NCI-H748 (cell line): ENCODE measurements around the gene IMMP2L.
"Not testable (repeated sequence)": the region's sequence is repeated elsewhere in the genome, so short reads cannot be mapped to it uniquely, and the experiment has no call there.

Source experiments
- DNase-seq: peaks from one replicate; lab custom pipeline; 2025; ENCODE audit not compliant: unreplicated experiment; lab: John Stamatoyannopoulos, UW

The IMMP2L gene

DNA sequence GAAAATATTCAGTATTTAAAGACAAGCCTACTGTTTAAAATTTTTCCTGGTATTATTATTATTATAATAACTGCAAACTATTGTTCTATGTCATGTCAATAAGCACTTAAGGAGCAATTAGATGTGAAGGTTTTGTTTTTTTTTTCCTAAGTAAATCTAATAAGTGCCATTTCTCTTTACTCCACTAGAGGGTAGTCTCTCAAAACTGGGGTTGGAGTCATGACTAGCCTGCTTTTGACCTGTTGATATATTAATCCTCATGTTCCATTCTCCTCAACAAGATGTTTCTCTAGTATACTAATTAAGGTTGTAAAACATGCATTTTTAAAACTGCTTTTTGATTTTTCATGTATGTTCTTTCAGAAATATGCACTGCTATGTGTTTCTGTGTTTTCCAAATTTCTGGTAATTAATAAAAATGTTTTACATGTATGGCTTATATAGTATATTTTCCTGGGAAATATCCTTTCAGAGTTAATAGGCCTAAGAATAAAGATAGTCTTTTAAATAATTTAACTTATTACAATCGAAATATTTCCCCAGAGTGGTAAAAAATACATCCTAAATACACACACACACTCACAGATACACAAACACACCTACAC, 472.4 kb downstream of the IMMP2L start:
- DNase-seq, result peak; percentile 78

- no peak for DNase-seq
These were observed 474.0 kb downstream of the IMMP2L start for GRCh38 chr7:111088328-111088727.

- no peak for DNase-seq
These were observed 475.8 kb downstream of the IMMP2L start for GRCh38 chr7:111086532-111086931.

- no peak for DNase-seq
These were observed 476.9 kb downstream of the IMMP2L start for GRCh38 chr7:111085356-111085755.

GRCh38 chr7:111083413-111083812, 478.9 kb downstream of the IMMP2L start:
- DNase-seq, result no peak

- DNase-seq, result no peak
These were observed 479.9 kb downstream of the IMMP2L start for GRCh38 chr7:111082351-111082750.

GRCh38 chr7:111081546-111082267, 480.6 kb downstream of the IMMP2L start:
- no peak for DNase-seq

DNA sequence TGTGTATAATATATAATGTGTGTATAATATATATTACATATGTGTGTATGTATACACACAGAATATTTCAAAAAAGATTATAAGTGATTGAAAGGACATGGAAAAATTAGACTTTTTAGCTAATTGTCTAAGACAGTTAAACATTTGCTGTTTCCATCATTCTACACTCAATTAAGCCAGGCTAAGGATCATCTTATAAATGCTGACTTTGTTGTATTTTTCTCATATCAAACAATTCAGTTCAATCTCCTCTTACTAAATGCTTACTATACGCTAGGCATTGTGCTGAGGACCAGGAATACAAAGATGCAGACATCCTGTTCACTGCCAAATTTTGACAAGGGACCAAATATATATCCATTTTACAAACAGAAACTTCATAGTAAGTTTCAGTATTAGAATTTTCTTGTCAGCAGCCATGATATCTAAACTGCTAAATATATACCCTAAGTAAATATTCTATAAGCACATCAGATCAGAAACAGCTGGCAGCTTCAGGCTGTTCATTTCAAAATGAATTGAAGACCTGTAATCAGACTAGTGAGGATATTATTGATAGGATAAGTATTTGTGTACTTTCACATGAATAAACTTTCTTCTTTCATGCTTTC, 481.7 kb downstream of the IMMP2L start:
- DNase-seq, result no peak

GRCh38 chr7:111077001-111077400, 485.3 kb downstream of the IMMP2L start:
- DNase-seq, result no peak

DNA sequence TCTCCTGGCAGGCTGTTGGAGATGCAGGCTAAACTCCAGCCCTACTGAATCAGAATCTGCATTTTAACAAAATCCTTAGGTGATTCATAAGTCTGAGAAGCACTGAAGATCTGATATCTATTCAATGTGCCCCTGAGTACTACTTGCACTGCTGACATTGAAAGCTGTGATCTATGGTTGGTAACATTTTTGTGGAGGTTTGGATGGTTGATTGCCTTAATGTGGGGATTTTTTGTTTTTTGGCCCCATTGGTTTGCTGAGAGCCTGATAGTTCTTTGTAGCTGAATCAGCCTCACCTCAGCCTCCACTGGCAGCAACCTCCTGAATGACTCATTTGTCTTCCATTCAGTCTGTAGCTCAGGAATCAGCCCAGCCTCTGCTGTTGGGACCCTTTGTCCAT, 486.1 kb downstream of the IMMP2L start:
- DNase-seq, result no peak

DNA sequence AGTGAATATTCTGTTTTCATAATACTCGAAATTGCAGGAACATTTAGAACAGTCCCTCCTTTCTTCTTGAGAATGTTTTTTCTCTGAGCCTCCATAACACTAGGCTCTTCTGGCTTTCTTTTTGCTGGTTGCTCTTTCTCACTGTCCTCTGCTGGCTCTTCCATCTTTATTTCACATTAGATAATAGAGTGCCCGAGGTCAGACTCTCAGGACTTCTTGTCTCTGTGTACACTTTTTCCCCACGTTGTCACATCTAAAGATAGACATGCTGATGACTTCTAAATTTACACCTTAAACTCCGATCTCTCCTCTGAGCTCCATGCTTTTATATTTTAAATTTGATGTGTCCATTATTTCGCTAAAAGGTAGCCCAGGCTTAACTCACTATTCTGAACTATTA, 486.8 kb downstream of the IMMP2L start:
- no peak for DNase-seq

- no peak for DNase-seq
These were observed 487.5 kb downstream of the IMMP2L start for GRCh38 chr7:111074748-111075146.

DNA sequence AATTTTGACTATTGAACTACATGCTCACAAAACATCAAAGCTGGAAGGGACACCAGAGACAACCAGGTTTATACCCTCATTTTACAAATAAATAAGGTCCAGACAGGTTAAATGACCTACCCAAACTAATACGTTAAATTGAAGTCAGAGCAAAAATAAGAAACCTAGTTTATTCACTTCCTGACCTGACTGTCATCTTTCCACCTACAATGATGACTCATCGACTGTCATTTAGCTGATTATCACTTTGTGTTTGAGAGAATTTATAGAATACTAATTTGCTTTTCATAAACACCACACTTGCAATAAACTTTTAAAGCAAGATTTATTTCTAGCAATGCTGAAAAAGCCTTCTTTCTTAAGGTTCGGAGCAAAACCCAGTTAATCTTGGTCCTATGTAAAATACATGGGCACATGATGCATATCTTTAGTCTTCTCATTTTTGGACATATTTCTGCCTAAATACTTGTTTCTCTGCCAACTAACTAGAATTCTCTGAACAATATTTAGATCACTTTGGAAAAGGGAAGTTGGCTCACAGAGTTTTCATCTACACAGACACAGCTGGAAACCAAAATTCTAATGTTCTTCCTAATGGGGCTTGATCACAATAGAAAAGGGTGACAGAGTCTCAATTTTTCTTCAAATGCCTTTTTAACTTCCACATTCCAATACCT, 488.1 kb downstream of the IMMP2L start:
- DNase-seq, result no peak

DNA sequence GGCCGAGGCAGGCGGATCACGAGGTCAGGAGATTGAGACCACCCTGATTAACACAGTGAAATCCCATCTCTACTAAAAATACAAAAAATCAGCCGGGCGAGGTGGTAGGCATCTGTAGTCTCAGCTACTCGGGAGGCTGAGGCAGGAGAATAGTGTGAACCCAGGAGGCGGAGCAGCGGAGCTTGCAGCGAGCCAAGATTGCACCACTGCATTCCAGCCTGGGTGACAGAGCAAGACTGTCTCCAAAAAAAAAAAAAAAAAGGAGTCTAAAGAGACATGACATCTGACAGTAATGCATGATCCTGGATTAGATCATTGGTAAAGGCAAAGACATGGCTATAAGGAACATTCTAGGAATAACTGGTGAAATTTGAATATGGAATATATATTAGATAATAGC, 489.6 kb downstream of the IMMP2L start:
- not testable (repeated sequence) for DNase-seq

DNA sequence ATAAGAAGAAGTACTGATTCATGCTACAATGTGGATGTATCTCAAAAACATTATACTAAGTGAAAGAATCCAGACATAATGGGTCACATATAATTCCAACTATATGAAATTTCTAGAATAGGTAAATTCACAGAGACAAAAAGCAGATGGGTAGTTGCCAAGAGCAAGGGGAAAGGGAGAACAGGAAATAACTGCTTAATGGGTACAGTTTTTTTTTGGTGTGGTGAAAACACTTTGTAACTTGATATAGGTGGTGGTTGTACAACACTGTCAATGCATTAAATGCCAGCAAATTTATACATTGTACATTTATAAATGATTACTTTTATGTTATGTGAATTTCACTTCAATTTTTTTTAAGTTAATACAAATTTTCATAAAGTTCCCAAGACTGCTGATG, 490.7 kb downstream of the IMMP2L start:
- DNase-seq, result peak; percentile 37

GRCh38 chr7:111068618-111069017, 493.7 kb downstream of the IMMP2L start:
- DNase-seq, result no peak

DNA sequence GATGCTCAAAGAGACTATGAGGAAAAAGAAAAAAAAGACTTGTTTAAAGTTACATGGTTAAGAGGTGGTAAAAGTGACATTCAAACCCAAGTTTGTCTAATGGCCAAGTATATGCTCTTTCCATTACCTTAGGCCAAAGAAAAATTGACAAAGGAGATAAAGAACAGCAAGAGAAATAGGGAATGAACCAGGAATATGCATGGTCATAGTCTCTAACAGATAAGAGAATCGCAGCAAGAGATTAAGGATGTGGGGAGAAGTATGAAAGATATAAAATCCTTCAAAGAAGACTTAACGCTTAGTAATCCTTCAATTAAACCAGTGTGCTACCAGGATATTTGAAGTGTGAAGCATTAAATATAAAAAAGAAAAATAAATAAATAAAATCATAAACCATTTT, 494.6 kb downstream of the IMMP2L start:
- DNase-seq, result no peak

DNA sequence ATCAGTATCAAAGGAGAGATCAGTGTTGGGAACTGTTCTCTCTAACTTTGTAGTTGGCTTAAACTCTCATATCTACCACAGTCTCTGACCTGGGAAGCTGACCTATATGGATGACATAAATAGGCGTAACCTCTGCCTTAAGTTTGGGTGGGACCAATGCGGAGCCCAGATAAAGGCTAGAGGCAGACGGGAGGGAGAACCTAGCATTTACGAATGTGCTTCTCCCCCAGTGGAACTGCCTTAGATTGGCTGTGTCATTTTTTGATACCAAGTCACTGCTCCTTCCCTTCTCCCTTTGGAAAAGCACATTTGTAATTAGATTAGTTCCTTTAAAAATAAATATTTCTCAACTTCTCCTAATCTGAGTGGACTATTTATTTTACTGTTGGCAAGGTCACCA, 495.0 kb downstream of the IMMP2L start:
- DNase-seq, result no peak

DNA sequence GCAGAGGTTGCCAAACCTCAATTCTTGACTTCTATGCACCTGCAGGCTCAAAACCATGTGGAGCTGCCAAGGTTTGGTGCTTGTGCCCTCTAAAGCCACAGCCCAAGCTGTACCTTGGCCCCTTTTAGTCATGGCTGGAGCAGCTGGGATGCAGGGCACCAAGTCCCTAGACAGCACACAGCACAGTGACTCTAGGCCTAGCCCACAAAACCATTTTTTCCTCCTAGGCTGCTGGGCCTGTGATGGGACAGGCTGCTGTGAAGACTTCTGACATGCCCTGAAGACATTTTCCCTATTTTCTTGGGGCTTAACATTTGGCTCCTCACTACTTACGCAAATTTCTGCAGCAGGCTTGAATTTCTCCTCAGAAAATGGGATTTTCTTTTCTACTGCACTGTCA, 499.1 kb downstream of the IMMP2L start:
- DNase-seq, result no peak

DNA sequence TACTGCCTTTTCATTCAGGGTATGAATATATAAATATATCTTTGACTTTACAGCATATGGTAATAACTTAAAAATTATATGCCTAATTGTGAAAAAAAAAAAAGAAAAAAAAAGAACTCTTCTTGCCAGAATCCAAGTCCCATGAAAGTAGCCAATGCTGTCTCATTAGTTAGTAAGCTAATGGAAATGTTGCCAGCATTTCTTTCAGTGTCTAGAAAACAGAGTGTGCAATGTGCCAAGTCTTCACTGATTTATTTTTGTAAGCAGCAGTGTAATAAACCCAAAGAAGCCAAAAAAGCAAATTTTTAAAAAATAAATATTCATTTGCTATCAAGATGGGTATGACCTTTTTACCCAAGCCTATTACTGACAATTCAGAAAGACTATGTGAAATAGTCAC, 502.5 kb downstream of the IMMP2L start:
- DNase-seq, result no peak

- no peak for DNase-seq
These were observed 505.2 kb downstream of the IMMP2L start for GRCh38 chr7:111057066-111057465.

GRCh38 chr7:111056371-111056770, 505.9 kb downstream of the IMMP2L start:
- no peak for DNase-seq
